Choroid plexus epithelial cell (primary cell): ENCODE results near the gene C8B.

ENCODE experiments used
- DNase-seq: peaks from one replicate; pipeline ENCODE4 v3.0.0-alpha.2; 2010; ENCODE audit warnings: low read depth
- H3K4me3 ChIP-seq: 2 replicates; pipeline ENCODE4 v1.5.1; 2011; ENCODE audit warnings: low read depth, mild to moderate bottlenecking, control low read depth, low read length, moderate library complexity
- TF ChIP-seq, protein P1 (sequence below): conservative IDR thresholded peaks from 2 replicates; pipeline ENCODE4 v1.5.1; 2011; ENCODE audit warnings: low read depth, mild to moderate bottlenecking, control low read depth, inconsistent platforms, low read length, moderate library complexity

C8B gene

DNA sequence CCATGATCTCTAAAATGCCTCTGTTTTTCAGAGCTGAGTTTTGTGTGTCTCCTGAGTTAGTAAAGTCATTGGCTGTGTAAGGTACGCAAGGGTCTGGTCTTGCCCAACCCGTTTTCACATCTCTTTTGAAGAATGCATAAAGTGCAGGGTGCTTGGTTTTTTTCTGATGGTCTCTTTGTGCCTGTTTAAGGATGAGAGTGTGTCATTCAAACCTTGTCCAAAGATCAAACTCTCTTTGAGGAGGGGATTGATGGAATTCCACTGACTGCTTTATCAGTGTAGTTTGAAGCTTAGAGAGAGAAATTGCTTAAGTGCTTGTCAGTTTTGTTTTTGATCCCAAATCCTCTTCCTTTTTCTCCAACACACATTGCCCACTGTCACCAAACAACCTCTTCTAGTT is 20.0 kb upstream of the C8B start:
- no peak overlapping the region for H3K4me3 ChIP-seq
- TF ChIP-seq, protein P1, sequence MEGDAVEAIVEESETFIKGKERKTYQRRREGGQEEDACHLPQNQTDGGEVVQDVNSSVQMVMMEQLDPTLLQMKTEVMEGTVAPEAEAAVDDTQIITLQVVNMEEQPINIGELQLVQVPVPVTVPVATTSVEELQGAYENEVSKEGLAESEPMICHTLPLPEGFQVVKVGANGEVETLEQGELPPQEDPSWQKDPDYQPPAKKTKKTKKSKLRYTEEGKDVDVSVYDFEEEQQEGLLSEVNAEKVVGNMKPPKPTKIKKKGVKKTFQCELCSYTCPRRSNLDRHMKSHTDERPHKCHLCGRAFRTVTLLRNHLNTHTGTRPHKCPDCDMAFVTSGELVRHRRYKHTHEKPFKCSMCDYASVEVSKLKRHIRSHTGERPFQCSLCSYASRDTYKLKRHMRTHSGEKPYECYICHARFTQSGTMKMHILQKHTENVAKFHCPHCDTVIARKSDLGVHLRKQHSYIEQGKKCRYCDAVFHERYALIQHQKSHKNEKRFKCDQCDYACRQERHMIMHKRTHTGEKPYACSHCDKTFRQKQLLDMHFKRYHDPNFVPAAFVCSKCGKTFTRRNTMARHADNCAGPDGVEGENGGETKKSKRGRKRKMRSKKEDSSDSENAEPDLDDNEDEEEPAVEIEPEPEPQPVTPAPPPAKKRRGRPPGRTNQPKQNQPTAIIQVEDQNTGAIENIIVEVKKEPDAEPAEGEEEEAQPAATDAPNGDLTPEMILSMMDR = no peak
- no peak for DNase-seq

DNA sequence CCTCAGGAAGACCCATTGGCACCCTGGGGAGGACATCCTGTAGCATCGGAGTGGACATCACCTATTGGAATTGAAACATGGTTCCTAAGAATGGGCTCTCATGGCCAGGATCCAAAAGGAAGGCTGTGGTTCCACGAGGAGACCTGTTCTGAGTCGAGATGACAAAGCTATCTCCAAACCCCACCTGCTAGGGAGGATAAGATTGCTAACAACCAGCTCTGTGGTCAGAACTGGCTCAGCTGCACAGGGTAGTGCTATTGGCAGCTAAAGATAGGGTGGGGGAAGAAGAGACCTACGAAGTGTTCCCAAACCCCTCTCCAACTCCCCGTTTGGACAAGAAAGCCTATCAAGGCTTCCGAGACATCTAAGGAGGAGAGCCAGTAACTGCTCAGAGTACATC is 17.7 kb upstream of the C8B start:
- H3K4me3 ChIP-seq = no peak overlapping the region
- no peak for DNase-seq
- TF ChIP-seq, protein P1 = no peak

DNA sequence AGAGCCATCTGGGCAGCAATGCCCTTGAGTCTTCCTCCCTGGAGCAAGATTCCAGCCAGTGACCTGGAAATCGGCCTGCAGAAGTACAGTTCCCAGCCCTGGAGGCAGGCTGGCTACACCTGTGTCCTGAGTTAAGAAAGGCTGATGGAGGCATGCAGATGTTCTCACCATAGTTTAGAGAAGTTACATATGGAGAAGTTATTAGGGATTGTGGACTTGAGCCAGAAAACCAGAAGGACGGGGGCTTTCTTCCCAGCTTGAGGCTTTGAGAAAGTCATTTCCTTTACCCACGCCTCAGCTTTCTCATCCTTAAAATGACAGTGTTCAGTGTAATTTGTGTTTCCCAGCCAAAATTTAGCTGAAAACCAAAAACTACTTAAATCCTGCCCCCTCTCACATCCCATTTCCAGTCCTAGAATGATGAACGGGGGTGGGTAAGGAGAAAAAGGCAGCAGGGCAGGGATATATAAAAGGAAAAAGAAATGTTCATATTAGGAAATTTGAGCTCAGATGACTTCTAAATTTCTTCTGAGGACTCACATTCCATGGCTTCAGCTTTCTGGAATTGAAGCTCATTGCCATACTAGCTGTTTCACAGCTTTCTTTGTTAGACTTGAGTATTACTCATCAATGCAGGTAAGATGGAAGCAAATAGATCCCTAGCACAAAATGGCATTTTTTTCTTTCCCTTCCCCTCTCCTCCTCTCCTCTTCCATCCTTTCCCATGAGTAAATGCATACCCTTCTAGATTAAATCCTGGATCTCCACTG is 14.4 kb upstream of the C8B start:
- H3K4me3 ChIP-seq = no peak overlapping the region
- DNase-seq = no peak
- TF ChIP-seq, protein P1 = no peak

DNA sequence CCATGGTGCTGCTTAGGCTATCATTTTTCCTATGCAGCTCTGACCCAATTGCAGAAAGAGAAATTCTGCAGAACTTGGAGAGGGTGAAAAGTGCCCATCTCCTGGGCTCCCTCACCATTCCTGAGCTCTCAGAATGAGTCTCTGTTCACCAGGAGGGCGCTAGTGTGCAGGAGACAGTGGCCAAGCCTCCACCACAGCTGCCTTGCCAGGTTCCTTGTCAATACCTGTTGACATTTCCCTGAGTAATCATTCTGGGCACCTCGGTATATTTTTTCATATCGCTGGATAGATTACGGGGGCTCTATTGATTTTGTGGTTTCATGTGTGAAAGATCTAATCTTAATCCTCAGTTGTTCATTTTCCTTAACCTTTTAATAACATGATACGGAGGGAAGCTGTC is 13.0 kb upstream of the C8B start:
- H3K4me3 ChIP-seq = no peak overlapping the region
- TF ChIP-seq, protein P1 = no peak
- DNase-seq = no peak

DNA sequence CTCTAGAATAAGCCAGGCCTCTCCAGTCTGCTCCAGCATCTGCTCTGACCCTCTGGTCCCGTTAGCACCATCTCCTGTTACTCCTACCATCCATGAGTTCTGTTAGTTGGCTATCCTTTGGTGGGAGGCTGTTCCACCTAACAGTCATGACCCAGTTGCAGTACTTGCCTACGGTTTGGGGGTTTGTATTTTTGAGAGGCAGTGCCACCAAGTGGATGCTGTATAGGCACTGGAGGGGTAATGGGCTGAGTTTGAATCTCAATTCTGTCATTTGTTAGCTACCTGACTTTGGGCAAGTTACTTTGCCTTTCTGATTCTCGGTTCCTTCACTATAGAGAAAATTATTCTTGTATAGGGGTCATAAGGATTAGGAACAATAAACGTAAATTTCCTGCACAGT is 12.1 kb upstream of the C8B start:
- DNase-seq = no peak
- no peak overlapping the region for H3K4me3 ChIP-seq
- TF ChIP-seq, protein P1 = no peak

DNA sequence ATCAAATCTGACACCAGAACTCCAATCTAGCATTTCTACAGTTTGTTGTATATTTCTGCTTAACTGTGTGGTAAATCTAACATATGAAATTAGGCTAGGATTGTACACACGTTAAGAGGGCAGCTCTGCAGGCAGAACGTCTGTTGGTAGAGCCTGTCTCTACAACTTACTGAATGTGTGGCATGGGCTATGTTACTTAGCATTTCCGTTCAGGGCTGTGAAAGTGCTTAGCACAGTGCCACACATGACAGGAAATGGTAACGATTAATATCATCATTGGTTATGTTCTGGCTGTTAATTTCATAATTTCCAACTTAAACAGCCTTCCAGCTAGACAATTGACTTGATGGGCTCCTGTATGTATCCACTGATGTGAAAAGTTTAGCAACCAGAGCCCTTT is 9.6 kb upstream of the C8B start:
- no peak for DNase-seq
- no peak overlapping the region for H3K4me3 ChIP-seq
- TF ChIP-seq, protein P1 = no peak
